ENCODE measurements around the gene MIA. TPM values are rescaled to one million over a fixed set of nuclear protein-coding genes. Genes with fewer than 3 reads are reported as not detected.

The MIA gene
- total and polyA plus RNA-seq, 4 donors = 0.42 to 0.44 TPM; not detected in 2

GRCh38 chr19:40806423-40807146 lies 31.3 kb downstream of the MIA start:
- 67% methylated on average over 26 of the region's 26 CpGs for WGBS
- TF ChIP-seq FOXA1 (IDR thresholded peaks at IDR 0.05) = no peak
- no peak for TF ChIP-seq EGR1 (IDR thresholded peaks at IDR 0.05; ENCODE audit: low read depth in 2 of 2)
- no peak for TF ChIP-seq ZBTB33 (IDR thresholded peaks at IDR 0.05)
- no peak for TF ChIP-seq GABPA (IDR thresholded peaks at IDR 0.05 in 1 of 2, conservative IDR thresholded peaks at IDR 0.05 in 1 of 2)
- peak; percentile 55 for TF ChIP-seq SP1 (IDR thresholded peaks at IDR 0.05)
- no peak for TF ChIP-seq HNF4A (conservative IDR thresholded peaks at IDR 0.05)
- peak; percentile 51 to 73 for TF ChIP-seq RAD21 (IDR thresholded peaks at IDR 0.05)
- no peak for TF ChIP-seq ATF3 (IDR thresholded peaks at IDR 0.05)
- TF ChIP-seq NR2F2 (IDR thresholded peaks at IDR 0.05) = peak; percentile 63
- no peak for TF ChIP-seq RXRA (IDR thresholded peaks at IDR 0.05)
- TF ChIP-seq YY1 (IDR thresholded peaks at IDR 0.05) = no peak
- TF ChIP-seq MAX (IDR thresholded peaks at IDR 0.05) = no peak
- no peak for TF ChIP-seq TAF1 (conservative IDR thresholded peaks at IDR 0.05)
- no peak for TF ChIP-seq REST (IDR thresholded peaks at IDR 0.05)
- peak; percentile 49 for TF ChIP-seq CTCF (IDR thresholded peaks at IDR 0.05; ENCODE audit: low read depth, low read length, missing input control)
- no peak for TF ChIP-seq HNF4G (IDR thresholded peaks at IDR 0.05)
- TF ChIP-seq FOXA2 (IDR thresholded peaks at IDR 0.05) = no peak
- no peak for TF ChIP-seq JUND (IDR thresholded peaks at IDR 0.05)
- Histone ChIP-seq H3K36me3 (ENCODE audit: control insufficient read depth in 4 of 4, insufficient read depth in 3 of 4, low read depth in 1 of 4, low read length in 3 of 4) (peaks cover 9 to 16% (median 11%) of the 10 kb centered on the region in 4 donors), H3K27ac (ENCODE audit: low read depth in 1 of 2, low read length in 2 of 2) (peak overlapping the region; percentile 48 to 82), H3K27me3 (ENCODE audit: control insufficient read depth in 4 of 4, insufficient read depth in 4 of 4, low read length in 3 of 4) (no peaks in the 10 kb centered on the region), H3K4me1 (ENCODE audit: control insufficient read depth in 4 of 4, insufficient read depth in 4 of 4, low read length in 3 of 4) (peaks cover 29 to 59% (median 50%) of the 10 kb centered on the region in 4 donors), H3K9ac (ENCODE audit: low read depth in 1 of 2, low read length in 2 of 2) (no peak overlapping the region), H3K4me3 (ENCODE audit: low read depth in 1 of 3, low read length in 3 of 3) (no peak overlapping the region), H3K9me3 (ENCODE audit: control insufficient read depth in 4 of 4, low read length in 3 of 4) (no peaks in the 10 kb centered on the region)
- DNase-seq (ENCODE audit: low spot score) = peak; percentile 79
